Activated CD4-positive, alpha-beta T cell treated with anti-CD3 and anti-CD28 coated beads for 48 hours (primary cell): ENCODE results near the gene MARK2.

ENCODE experiments used
- DNase-seq: peaks from one replicate; pipeline ENCODE4 v3.0.0-alpha.2; 2020

MARK2 gene

GRCh38 chr11:63884196-63884932 is 45.5 kb downstream of the MARK2 start:
- no peak for DNase-seq

- DNase-seq, result no peak
Observed at GRCh38 chr11:63887386-63887999, 48.6 kb downstream of the MARK2 start.

- DNase-seq, result peak; percentile 71
Observed at GRCh38 chr11:63888170-63889086, 49.5 kb downstream of the MARK2 start.

GRCh38 chr11:63889344-63889743 is 50.4 kb downstream of the MARK2 start:
- no peak for DNase-seq

- DNase-seq, result no peak
Observed at GRCh38 chr11:63890368-63890767, 51.5 kb downstream of the MARK2 start.

- DNase-seq, result no peak
Observed at GRCh38 chr11:63892228-63892627, 53.3 kb downstream of the MARK2 start.

- no peak for DNase-seq
Observed at GRCh38 chr11:63893355-63893754, 54.4 kb downstream of the MARK2 start.

GRCh38 chr11:63896071-63896470 is 57.2 kb downstream of the MARK2 start:
- no peak for DNase-seq

GRCh38 chr11:63897459-63898146 is 58.7 kb downstream of the MARK2 start:
- no peak for DNase-seq

GRCh38 chr11:63901660-63902059 is 62.8 kb downstream of the MARK2 start:
- no peak for DNase-seq

- no peak for DNase-seq
Observed at GRCh38 chr11:63903884-63904283, 65.0 kb downstream of the MARK2 start.

GRCh38 chr11:63904743-63905142 is 65.8 kb downstream of the MARK2 start:
- DNase-seq, result no peak

- DNase-seq, result no peak
Observed at GRCh38 chr11:63905179-63905578, 66.3 kb downstream of the MARK2 start.

GRCh38 chr11:63906087-63906486 is 67.2 kb downstream of the MARK2 start:
- no peak for DNase-seq

GRCh38 chr11:63906585-63906984 is 67.7 kb downstream of the MARK2 start:
- peak; percentile 64 for DNase-seq

- no peak for DNase-seq
Observed at GRCh38 chr11:63907063-63907462, 68.2 kb downstream of the MARK2 start.

GRCh38 chr11:63907808-63908530 is 69.1 kb downstream of the MARK2 start:
- DNase-seq, result no peak

- no peak for DNase-seq
Observed at GRCh38 chr11:63908631-63909401, 69.9 kb downstream of the MARK2 start.

- DNase-seq, result no peak
Observed at GRCh38 chr11:63909591-63910506, 70.9 kb downstream of the MARK2 start.

- DNase-seq, result no peak
Observed at GRCh38 chr11:63910675-63911074, 71.8 kb downstream of the MARK2 start.
